ENCODE measurements around the gene FRAS1.

DNA sequence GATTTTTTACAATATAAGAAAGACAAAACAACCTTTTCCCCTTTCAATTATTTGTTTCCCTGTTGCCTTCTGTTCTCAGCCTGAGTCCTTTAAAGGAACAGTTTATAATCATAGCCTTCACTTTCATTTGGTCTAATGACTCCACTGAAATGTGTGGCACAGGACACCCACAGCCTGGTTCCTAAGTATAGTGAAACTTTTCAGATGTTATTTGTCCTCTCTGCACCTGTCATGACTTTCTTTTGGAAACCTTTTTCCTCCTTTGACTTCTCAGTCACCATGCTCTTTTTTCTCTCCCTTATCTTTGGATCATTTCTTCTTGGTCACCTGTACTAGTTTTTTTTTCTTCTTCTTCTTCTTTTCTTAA, 256.6 kb downstream of the FRAS1 start:
- TF ChIP-seq ZNF274 (IDR thresholded peaks at IDR 0.05; ENCODE audit: borderline replicate concordance, low read depth, low read length): no peak
- no peak for TF ChIP-seq ASH1L (IDR thresholded peaks at IDR 0.05; ENCODE audit: borderline replicate concordance, low read depth, partially characterized antibody)
- TF ChIP-seq, protein P1, sequence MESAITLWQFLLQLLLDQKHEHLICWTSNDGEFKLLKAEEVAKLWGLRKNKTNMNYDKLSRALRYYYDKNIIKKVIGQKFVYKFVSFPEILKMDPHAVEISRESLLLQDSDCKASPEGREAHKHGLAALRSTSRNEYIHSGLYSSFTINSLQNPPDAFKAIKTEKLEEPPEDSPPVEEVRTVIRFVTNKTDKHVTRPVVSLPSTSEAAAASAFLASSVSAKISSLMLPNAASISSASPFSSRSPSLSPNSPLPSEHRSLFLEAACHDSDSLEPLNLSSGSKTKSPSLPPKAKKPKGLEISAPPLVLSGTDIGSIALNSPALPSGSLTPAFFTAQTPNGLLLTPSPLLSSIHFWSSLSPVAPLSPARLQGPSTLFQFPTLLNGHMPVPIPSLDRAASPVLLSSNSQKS (CRISPR knock-in tag; IDR thresholded peaks at IDR 0.05): no peak
- no peak for TF ChIP-seq SRSF7 (optimal IDR thresholded peaks at IDR 0.05; ENCODE audit: low read depth, low read length)
- TF ChIP-seq, protein P2, sequence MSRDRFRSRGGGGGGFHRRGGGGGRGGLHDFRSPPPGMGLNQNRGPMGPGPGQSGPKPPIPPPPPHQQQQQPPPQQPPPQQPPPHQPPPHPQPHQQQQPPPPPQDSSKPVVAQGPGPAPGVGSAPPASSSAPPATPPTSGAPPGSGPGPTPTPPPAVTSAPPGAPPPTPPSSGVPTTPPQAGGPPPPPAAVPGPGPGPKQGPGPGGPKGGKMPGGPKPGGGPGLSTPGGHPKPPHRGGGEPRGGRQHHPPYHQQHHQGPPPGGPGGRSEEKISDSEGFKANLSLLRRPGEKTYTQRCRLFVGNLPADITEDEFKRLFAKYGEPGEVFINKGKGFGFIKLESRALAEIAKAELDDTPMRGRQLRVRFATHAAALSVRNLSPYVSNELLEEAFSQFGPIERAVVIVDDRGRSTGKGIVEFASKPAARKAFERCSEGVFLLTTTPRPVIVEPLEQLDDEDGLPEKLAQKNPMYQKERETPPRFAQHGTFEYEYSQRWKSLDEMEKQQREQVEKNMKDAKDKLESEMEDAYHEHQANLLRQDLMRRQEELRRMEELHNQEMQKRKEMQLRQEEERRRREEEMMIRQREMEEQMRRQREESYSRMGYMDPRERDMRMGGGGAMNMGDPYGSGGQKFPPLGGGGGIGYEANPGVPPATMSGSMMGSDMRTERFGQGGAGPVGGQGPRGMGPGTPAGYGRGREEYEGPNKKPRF (IDR thresholded peaks at IDR 0.05; ENCODE audit: low read depth, low read length): no peak
- no peak for TF ChIP-seq PPARD (CRISPR knock-in tag; IDR thresholded peaks at IDR 0.05)
- no peak for TF ChIP-seq PML (IDR thresholded peaks at IDR 0.05; ENCODE audit: low read length)
- no peak for TF ChIP-seq RFX5 (IDR thresholded peaks at IDR 0.05; ENCODE audit: low read depth, low read length)
- no peak for TF ChIP-seq POLR2AphosphoS5 (IDR thresholded peaks at IDR 0.05; ENCODE audit: control insufficient read depth, insufficient read depth, low read depth, low read length)
